SHP77 treated with DMSO at 0.1 percent for 48 hours (cell line): ENCODE results near the gene SPAG16.

ENCODE experiments used
- DNase-seq: peaks from one replicate; lab custom pipeline; 2025; lab: John Stamatoyannopoulos, UW

Gene SPAG16

GRCh38 chr2:213284105-213285090, at the start of gene SPAG16:
SPAG16 (plus strand) TSS chr2:213284464.
- peak; percentile 88 for DNase-seq

DNA sequence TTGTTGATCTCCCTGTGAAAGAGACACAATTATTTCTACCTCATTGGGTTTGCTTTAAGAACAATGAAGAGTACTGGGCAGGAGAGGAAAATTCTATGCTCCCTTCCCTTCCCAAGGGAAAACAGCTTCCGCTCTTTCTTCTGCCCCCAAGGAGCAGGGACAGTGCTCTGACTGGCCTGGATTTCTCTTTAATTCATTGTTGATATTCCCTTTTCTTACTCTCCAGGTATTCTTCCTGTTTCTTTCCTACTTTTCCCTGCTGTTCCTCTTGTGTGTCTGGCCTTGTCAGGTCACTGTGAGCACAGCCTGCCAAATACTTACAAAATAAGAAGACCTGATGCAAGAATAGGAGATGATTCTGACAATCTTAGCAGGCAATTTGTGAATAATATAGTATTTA, 49.6 kb upstream of the SPAG16 start:
- no peak for DNase-seq

DNA sequence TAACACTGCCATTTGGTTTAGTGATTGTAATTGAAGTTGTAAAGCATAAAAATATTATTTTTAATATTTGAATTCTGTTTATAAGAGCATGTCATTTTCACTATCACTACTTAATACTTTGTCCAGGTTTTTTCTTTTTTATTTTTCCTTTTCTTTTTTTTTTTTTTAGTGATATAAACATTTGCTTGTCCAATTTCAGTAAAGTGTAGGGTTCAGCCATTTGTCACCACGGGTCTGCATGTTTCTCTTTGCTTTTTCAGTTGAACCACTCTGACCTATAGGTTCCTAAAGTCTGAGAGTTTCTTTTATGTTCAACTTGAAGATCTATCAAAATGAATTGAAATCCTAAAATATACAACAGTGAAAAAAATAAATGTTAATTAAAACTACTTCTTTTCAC, 48.5 kb upstream of the SPAG16 start:
- no peak for DNase-seq

- no peak for DNase-seq
Observed at GRCh38 chr2:213237251-213237650, 47.0 kb upstream of the SPAG16 start.

- DNase-seq, result no peak
Observed at GRCh38 chr2:213237787-213238186, 46.5 kb upstream of the SPAG16 start.

- no peak for DNase-seq
Observed at GRCh38 chr2:213238753-213239495, 45.3 kb upstream of the SPAG16 start.

GRCh38 chr2:213241817-213242216, 42.4 kb upstream of the SPAG16 start:
- DNase-seq, result no peak

- DNase-seq, result no peak
Observed at GRCh38 chr2:213242653-213243052, 41.6 kb upstream of the SPAG16 start.

DNA sequence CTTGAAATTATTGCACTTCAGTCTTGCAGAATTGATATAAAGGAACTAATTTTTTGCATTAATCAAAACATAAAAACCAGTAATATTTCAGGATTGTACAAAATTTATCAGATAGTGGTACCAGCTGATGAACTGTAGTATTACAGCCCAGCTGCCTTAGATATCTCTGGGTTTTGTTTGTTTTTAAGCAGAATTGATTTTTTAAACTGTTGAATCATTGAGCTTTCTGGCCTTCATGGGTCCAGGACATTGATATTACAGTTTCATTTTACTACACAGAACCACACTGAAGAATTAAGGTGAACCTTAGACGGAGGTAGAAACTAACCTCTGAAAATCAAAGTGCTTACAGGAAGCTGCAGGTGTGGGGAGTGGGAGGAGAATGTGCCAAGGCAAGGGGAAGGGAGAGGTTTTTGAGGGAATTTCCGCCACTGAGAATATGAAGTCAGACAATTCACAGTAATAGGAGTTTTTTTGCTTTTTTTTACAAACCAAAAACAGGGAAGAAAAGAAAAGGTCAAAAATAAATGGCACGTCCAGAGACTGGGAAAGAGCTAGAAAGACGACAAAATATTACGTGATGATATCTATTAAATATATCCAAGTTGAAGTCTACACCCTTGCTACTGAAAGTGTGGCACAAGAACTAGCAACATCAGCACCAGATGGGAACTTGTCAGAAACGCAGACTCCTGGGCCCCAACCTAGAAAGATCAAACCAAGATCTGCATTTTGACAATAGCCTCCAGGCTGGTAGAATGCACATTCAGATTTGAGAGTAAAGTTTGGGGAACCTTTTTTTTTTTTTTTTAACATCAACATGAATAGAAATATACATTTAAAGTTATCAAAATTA, 40.8 kb upstream of the SPAG16 start:
- DNase-seq, result no peak

- DNase-seq, result peak; percentile 16
Observed at GRCh38 chr2:213246497-213247281, 37.6 kb upstream of the SPAG16 start.

GRCh38 chr2:213247566-213247965, 36.7 kb upstream of the SPAG16 start:
- DNase-seq, result no peak

GRCh38 chr2:213248637-213249036, 35.6 kb upstream of the SPAG16 start:
- no peak for DNase-seq

- DNase-seq, result no peak
Observed at GRCh38 chr2:213249502-213249901, 34.8 kb upstream of the SPAG16 start.

DNA sequence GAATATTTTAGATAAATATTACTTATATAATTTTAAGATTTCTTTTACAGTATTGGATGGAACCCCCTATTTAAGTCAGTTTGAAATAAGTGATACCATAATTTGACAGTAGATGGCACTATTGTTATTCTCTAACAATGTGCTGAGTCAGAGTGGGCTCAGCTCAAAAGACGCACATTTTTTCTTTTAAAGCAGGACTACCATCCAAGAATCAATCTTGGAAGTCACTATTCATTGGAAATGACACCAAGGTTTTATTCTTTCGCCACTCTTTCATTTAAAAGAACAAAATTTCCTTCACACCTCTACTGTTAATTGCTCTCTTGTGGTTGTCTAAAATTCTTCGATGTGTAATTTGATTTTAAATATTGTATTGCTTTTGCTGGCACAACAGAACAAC, 32.6 kb upstream of the SPAG16 start:
- DNase-seq, result peak; percentile 54

GRCh38 chr2:213252206-213252605, 32.1 kb upstream of the SPAG16 start:
- DNase-seq, result no peak

- no peak for DNase-seq
Observed at GRCh38 chr2:213253162-213253561, 31.1 kb upstream of the SPAG16 start.

GRCh38 chr2:213259266-213259665, 25.0 kb upstream of the SPAG16 start:
- DNase-seq, result no peak

- no peak for DNase-seq
Observed at GRCh38 chr2:213261237-213261636, 23.0 kb upstream of the SPAG16 start.

DNA sequence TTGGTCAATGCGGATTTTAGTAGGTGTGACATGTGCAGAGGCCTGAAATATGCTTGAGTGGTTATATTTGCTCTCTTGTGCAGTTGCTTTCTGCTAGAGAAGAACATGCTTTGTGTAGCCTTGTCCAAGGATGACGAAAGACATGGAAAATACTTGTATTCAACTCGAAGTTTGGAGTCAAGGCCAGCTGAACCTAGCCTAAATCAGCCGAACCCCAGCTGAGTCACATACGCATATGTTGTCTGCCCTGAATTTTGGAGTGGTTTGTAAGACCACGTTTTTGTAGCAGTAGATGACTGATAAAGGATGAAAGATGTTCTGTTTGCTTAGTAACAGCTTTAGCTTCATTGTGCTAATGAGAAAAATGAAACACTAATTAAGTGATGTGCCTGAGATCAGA, 22.5 kb upstream of the SPAG16 start:
- DNase-seq, result no peak

DNA sequence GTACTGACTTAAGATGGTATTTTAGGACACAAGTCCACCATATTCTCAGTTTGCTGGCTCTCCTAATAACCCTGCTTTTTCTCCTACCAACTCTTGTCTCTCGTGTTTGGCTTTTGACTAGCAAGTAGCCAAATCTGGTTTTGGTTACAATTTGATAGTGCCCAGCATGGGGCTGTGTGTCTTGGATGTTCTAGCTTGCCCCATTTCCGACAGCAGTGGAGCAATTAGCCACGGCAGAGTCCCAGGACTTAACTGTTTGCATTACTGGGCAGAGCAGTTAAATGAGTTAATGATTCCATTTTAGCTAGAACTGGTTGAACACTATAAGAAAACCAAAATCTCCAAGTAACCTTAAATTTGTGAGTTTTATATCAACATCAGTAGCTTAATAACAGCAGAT, 18.6 kb upstream of the SPAG16 start:
- no peak for DNase-seq

DNA sequence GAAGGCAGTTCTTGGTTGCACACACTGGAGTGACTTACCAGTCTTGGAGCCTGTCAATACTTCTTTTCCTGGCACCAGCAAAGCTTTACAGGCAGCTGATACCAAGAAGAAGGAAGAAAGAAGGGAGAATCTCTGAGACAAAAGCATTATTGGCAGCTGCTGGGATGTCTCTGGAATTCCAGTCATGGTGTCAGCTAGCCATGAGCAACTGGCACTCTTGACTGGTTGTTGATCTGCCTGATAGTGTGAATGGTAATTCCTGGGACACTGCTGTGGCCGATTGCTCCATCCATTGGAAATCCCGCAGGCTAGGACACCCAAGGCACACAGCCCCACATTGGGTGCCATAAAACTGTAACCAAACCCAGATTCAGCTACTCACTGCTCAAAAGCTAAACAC, 17.8 kb upstream of the SPAG16 start:
- DNase-seq, result no peak
